ENCODE measurements around the gene DENND1B. TPM values are rescaled to one million over a fixed set of nuclear protein-coding genes. Genes with fewer than 3 reads are reported as not detected.

The DENND1B gene
- polyA plus RNA-seq, 1 donor (not counting 4 experiments of a cell fraction or from before 2014, with no cell fraction given): 7.6 TPM

GRCh38 chr1:197680311-197680710 is 95.0 kb downstream of the DENND1B start:
- H3K9me1 ChIP-seq (ENCODE audit: control insufficient read depth, extremely low read depth, insufficient read depth, low read length): no peaks in the 10 kb centered on the region
- no peaks in the 10 kb centered on the region for H4K20me1 ChIP-seq (ENCODE audit: control insufficient read depth, extremely low read depth, insufficient read depth, low read length)
- no peaks in the 10 kb centered on the region for H3K79me2 ChIP-seq (ENCODE audit: control insufficient read depth, insufficient read depth, low read length)
- no peak overlapping the region for H3K9ac ChIP-seq (ENCODE audit: control insufficient read depth, extremely low read depth, insufficient read depth, low read length)
- DNase-seq (ENCODE audit: low read depth, low spot score) (no peak), FAIRE-seq (no peak)
- TF ChIP-seq EZH2 (IDR thresholded peaks at IDR 0.05; ENCODE audit: low read length): no peak
- TF ChIP-seq, protein P1, sequence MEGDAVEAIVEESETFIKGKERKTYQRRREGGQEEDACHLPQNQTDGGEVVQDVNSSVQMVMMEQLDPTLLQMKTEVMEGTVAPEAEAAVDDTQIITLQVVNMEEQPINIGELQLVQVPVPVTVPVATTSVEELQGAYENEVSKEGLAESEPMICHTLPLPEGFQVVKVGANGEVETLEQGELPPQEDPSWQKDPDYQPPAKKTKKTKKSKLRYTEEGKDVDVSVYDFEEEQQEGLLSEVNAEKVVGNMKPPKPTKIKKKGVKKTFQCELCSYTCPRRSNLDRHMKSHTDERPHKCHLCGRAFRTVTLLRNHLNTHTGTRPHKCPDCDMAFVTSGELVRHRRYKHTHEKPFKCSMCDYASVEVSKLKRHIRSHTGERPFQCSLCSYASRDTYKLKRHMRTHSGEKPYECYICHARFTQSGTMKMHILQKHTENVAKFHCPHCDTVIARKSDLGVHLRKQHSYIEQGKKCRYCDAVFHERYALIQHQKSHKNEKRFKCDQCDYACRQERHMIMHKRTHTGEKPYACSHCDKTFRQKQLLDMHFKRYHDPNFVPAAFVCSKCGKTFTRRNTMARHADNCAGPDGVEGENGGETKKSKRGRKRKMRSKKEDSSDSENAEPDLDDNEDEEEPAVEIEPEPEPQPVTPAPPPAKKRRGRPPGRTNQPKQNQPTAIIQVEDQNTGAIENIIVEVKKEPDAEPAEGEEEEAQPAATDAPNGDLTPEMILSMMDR (optimal IDR thresholded peaks at IDR 0.05 in 1 of 3, IDR thresholded peaks at IDR 0.05 in 1 of 3, conservative IDR thresholded peaks at IDR 0.05 in 1 of 3; ENCODE audit: extremely low read depth in 1 of 3, insufficient read depth in 2 of 3, low read length in 3 of 3): no peak
- no peak overlapping the region for H3K4me2 ChIP-seq (ENCODE audit: control insufficient read depth, extremely low read depth, insufficient read depth, low read depth, low read length)
- no peak overlapping the region for H3K4me3 ChIP-seq (ENCODE audit: control insufficient read depth in 2 of 3, extremely low read depth in 1 of 3, insufficient read depth in 2 of 3, low read depth in 1 of 3, low read length in 3 of 3)
- H3K27me3 ChIP-seq (ENCODE audit: control insufficient read depth, extremely low read depth, insufficient read depth, low read length): no peaks in the 10 kb centered on the region
- dilution Hi-C loops (cut with MboI; ENCODE audit: extremely low pct_ligation_motif_present, low sequenced_read_pairs): no loop called here
- no peak overlapping the region for H3K27ac ChIP-seq (ENCODE audit: control insufficient read depth, insufficient read depth, low read length)
- H3K36me3 ChIP-seq (ENCODE audit: control insufficient read depth in 2 of 2, extremely low read depth in 1 of 2, insufficient read depth in 2 of 2, low read length in 2 of 2): no peaks in the 10 kb centered on the region
- H3K9me3 ChIP-seq (ENCODE audit: control insufficient read depth, low read depth, low read length): no peaks in the 10 kb centered on the region
- peaks cover 18% of the 10 kb centered on the region for H3K4me1 ChIP-seq (ENCODE audit: control insufficient read depth, extremely low read depth, insufficient read depth, low read length)
- H2AFZ ChIP-seq (ENCODE audit: control insufficient read depth, low read length): no peak overlapping the region

DNA sequence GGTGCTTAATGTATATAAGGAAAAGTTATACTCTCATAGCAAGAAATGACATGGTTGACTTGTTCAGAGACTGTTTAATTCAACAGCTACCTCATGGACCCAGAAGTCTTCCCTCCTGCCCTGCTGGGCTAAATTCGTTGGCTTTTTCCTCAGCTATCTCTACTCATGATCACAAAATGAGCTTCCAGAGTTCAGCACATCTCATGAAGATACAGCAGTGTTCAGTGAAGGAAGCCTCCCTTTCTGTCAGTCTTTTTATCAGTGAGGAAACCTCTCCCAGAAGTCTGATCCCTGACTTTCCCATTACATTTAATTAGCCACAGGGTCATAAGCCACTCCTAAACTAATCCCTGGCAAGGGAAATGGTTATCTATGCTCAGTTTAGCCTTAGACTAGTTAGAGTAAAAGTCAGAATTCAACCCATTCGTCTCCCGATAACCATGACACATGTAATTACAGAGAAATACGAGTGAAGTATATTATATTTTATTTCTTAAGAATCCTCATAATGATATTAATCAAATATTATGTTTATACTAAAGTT is 97.5 kb downstream of the DENND1B start:
- dilution Hi-C loops (cut with MboI; ENCODE audit: extremely low pct_ligation_motif_present, low sequenced_read_pairs): no loop called here
- Histone ChIP-seq H3K4me1 (ENCODE audit: control insufficient read depth, extremely low read depth, insufficient read depth, low read length) (peaks cover 3% of the 10 kb centered on the region), H3K79me2 (ENCODE audit: control insufficient read depth, insufficient read depth, low read length) (no peaks in the 10 kb centered on the region), H3K4me2 (ENCODE audit: control insufficient read depth, extremely low read depth, insufficient read depth, low read depth, low read length) (no peak overlapping the region), H3K9me3 (ENCODE audit: control insufficient read depth, low read depth, low read length) (no peaks in the 10 kb centered on the region), H2AFZ (ENCODE audit: control insufficient read depth, low read length) (no peak overlapping the region), H3K9me1 (ENCODE audit: control insufficient read depth, extremely low read depth, insufficient read depth, low read length) (no peaks in the 10 kb centered on the region), H3K36me3 (ENCODE audit: control insufficient read depth in 2 of 2, extremely low read depth in 1 of 2, insufficient read depth in 2 of 2, low read length in 2 of 2) (no peaks in the 10 kb centered on the region), H3K27me3 (ENCODE audit: control insufficient read depth, extremely low read depth, insufficient read depth, low read length) (no peaks in the 10 kb centered on the region), H3K27ac (ENCODE audit: control insufficient read depth, insufficient read depth, low read length) (no peak overlapping the region), H3K9ac (ENCODE audit: control insufficient read depth, extremely low read depth, insufficient read depth, low read length) (no peak overlapping the region), H4K20me1 (ENCODE audit: control insufficient read depth, extremely low read depth, insufficient read depth, low read length) (no peaks in the 10 kb centered on the region), H3K4me3 (ENCODE audit: control insufficient read depth in 2 of 3, extremely low read depth in 1 of 3, insufficient read depth in 2 of 3, low read depth in 1 of 3, low read length in 3 of 3) (no peak overlapping the region)
- DNase-seq (ENCODE audit: low read depth, low spot score) (no peak), FAIRE-seq (no peak)
- no peak for TF ChIP-seq EZH2 (IDR thresholded peaks at IDR 0.05; ENCODE audit: low read length)
- TF ChIP-seq, protein P1 (optimal IDR thresholded peaks at IDR 0.05 in 1 of 3, IDR thresholded peaks at IDR 0.05 in 1 of 3, conservative IDR thresholded peaks at IDR 0.05 in 1 of 3; ENCODE audit: extremely low read depth in 1 of 3, insufficient read depth in 2 of 3, low read length in 3 of 3): no peak
